A549 (cell line): ENCODE results near the gene CDK18. TPM values are rescaled to one million over a fixed set of nuclear protein-coding genes. Genes with fewer than 3 reads are reported as not detected.

Source experiments
- ATAC-seq, 2 experiments: fragments of 200-7000 bp in 1 of 2; fragments of >200 bp in 1 of 2; cut with Nextera tagmentation in 1 of 2; cut with Tn5 transposase in 1 of 2; 3 replicates each; pipeline versions ENCODE4 v1.8.0 to v1.9.1; 2018 to 2020; ENCODE audit warnings: mild to moderate bottlenecking in 1 of 2, moderate library complexity in 1 of 2
- CTCF ChIA-PET: fragments of 300-600 bp; sonication (Branson Sonifier 250); formaldehyde crosslinking; extraction: SDS; loops from one replicate; lab custom pipeline; 2021; ENCODE audit warnings: antibody characterized with exemption, inconsistent platforms; lab: Yijun Ruan, JAX
- POLR2A ChIA-PET: fragments of 350-600 bp; formaldehyde crosslinking; extraction: SDS; loops from one replicate; lab custom pipeline; 2021; ENCODE audit warnings: antibody characterized with exemption, inconsistent platforms; lab: Yijun Ruan, JAX
- DNase-seq, 2 experiments: peaks; one replicate each; pipeline versions ENCODE4 v3.0.0 to v3.0.0-alpha.2; 2011 to 2016; ENCODE audit warnings: low read depth in 1 of 2, low spot score in 1 of 2
- FAIRE-seq: peaks from 2 replicates; lab custom pipeline; 2011; peaks lifted over from hg19 to GRCh38; lab: Jason Lieb, UNC
- H3K27ac ChIP-seq, 2 experiments: fragments of >200 bp; sonication (Bioruptor Twin); formaldehyde crosslinking; 3 replicates each; pipeline ENCODE4 v1.5.1; 2016 to 2017
- H3K4me1 ChIP-seq: fragments of >200 bp; sonication (Bioruptor Twin); formaldehyde crosslinking; 3 replicates; pipeline ENCODE4 v1.6.1; 2016
- H3K4me2 ChIP-seq: fragments of >200 bp; sonication (Bioruptor Twin); formaldehyde crosslinking; 3 replicates; pipeline ENCODE4 v1.6.1; 2016
- H3K4me3 ChIP-seq: fragments of >200 bp; sonication (Bioruptor Twin); formaldehyde crosslinking; 3 replicates; pipeline ENCODE4 v1.5.1; 2016
- H3K9me3 ChIP-seq: fragments of >200 bp; sonication (Bioruptor Twin); formaldehyde crosslinking; 3 replicates; pipeline ENCODE4 v1.6.1; 2016
- CBX2 ChIP-seq: fragments of 200-600 bp; sonication (generic); IDR thresholded peaks from 2 replicates; pipeline ENCODE4 v1.6.1; 2016; ENCODE audit warnings: low read depth, mild to moderate bottlenecking, borderline replicate concordance
- CBX8 ChIP-seq: fragments of 200-600 bp; sonication (generic); IDR thresholded peaks from 2 replicates; pipeline ENCODE4 v1.6.1; 2016
- CEBPB ChIP-seq, 2 experiments: fragments of >200 bp in 1 of 2; sonication (Bioruptor Twin) in 1 of 2; formaldehyde crosslinking in 1 of 2; IDR thresholded peaks; 2 replicates each; pipeline ENCODE4 v1.6.1; 2012 to 2016
- EP300 ChIP-seq, 2 experiments: fragments of >200 bp; sonication (Bioruptor Twin); formaldehyde crosslinking; IDR thresholded peaks; 2 replicates in 1 of 2; 3 replicates in 1 of 2; pipeline ENCODE4 v1.6.1; 2016 to 2017
- FOSL2 ChIP-seq, 2 experiments: fragments of 450-650 bp in 1 of 2; fragments of >200 bp in 1 of 2; sonication (Bioruptor Twin) in 1 of 2; formaldehyde crosslinking; IDR thresholded peaks; 2 replicates each; pipeline versions ENCODE4 v1.5.0 to v1.6.1; 2016 to 2020; ENCODE audit warnings: mild to moderate bottlenecking in 1 of 2, moderate library complexity in 1 of 2
- GATA3 ChIP-seq: IDR thresholded peaks from 2 replicates; pipeline ENCODE4 v1.6.1; 2012; ENCODE audit warnings: borderline replicate concordance
- HES2 ChIP-seq: fragments of >200 bp; sonication (Bioruptor Twin); formaldehyde crosslinking; IDR thresholded peaks from 2 replicates; pipeline ENCODE4 v1.6.1; 2016
- HEYL ChIP-seq: fragments of 250-450 bp; sonication (Bioruptor Pico); IDR thresholded peaks from 2 replicates; pipeline ENCODE4 v1.8.0; 2021; ENCODE audit warnings: mild to moderate bottlenecking, moderate library complexity
- HOXA7 ChIP-seq: fragments of 250-450 bp; sonication (Bioruptor Pico); IDR thresholded peaks from 2 replicates; pipeline ENCODE4 v1.5.0; 2020; ENCODE audit warnings: mild to moderate bottlenecking, moderate library complexity
- HOXB13 ChIP-seq: fragments of 250-450 bp; sonication (Bioruptor Pico); IDR thresholded peaks from 2 replicates; pipeline ENCODE4 v1.5.0; 2020; ENCODE audit warnings: low read depth, mild to moderate bottlenecking, moderate library complexity
- JUN ChIP-seq, 2 experiments: fragments of >200 bp; sonication (Bioruptor Twin); formaldehyde crosslinking; IDR thresholded peaks; 2 replicates in 1 of 2; 3 replicates in 1 of 2; pipeline ENCODE4 v1.6.1; 2016 to 2017
- JUNB ChIP-seq: fragments of >200 bp; sonication (Bioruptor Twin); formaldehyde crosslinking; IDR thresholded peaks from 2 replicates; pipeline ENCODE4 v1.6.1; 2016
- KDM1A ChIP-seq: fragments of 200-600 bp; sonication (generic); IDR thresholded peaks from 2 replicates; pipeline ENCODE4 v1.6.1; 2016; ENCODE audit warnings: low read depth, mild to moderate bottlenecking
- MAFK ChIP-seq: fragments of 450-650 bp; IDR thresholded peaks from 2 replicates; pipeline ENCODE4 v1.6.1; 2014; ENCODE audit not compliant: partially characterized antibody
- NR3C1 ChIP-seq: fragments of >200 bp; sonication (Bioruptor Twin); formaldehyde crosslinking; IDR thresholded peaks from 3 replicates; pipeline ENCODE4 v1.6.1; 2017
- RNF2 ChIP-seq: fragments of 200-600 bp; sonication (generic); IDR thresholded peaks from 2 replicates; pipeline ENCODE4 v1.6.1; 2016; ENCODE audit warnings: low read depth, mild to moderate bottlenecking, antibody characterized with exemption, moderate library complexity, borderline replicate concordance
- TFCP2L1 ChIP-seq: fragments of 250-450 bp; sonication (Bioruptor Pico); IDR thresholded peaks from 2 replicates; pipeline ENCODE4 v1.5.0; 2021; ENCODE audit warnings: mild to moderate bottlenecking
- ZC3H11A ChIP-seq: fragments of 450-650 bp; IDR thresholded peaks from 2 replicates; pipeline ENCODE4 v1.6.1; 2014; ENCODE audit warnings: antibody characterized with exemption, mild to moderate bottlenecking
- ZFP36 ChIP-seq: fragments of 450-650 bp; IDR thresholded peaks from 2 replicates; pipeline ENCODE4 v1.6.1; 2014; ENCODE audit warnings: borderline replicate concordance; ENCODE audit not compliant: partially characterized antibody
- ZNF302 ChIP-seq: fragments of 250-450 bp; sonication (Bioruptor Pico); IDR thresholded peaks from 2 replicates; pipeline ENCODE4 v1.9.0; 2021; ENCODE audit warnings: inconsistent platforms, mild to moderate bottlenecking, moderate library complexity
- ZSCAN20 ChIP-seq: fragments of 250-450 bp; sonication (Bioruptor Pico); IDR thresholded peaks from 2 replicates; pipeline ENCODE4 v1.8.0; 2022; ENCODE audit warnings: mild to moderate bottlenecking, moderate library complexity
- WGBS: methylation state at CpG from one replicate; pipeline ENCODE4 v1.1.6; 2017; ENCODE audit errors: missing lambda C conversion rate; 5-methylcytosine and 5-hydroxymethylcytosine counted together
- polyA plus RNA-seq, 4 experiments: library from polyadenylated mRNA; depleted of rRNA in 3 of 4; stranded (reverse); fragments of >200 nt; fragmentation: RNase III in 1 of 4; extraction: RNeasy Plus Mini Kit Qiagen cat#74134 plus additional on column Dnase treatment in 1 of 4; gene quantifications; 2 replicates in 3 of 4; 3 replicates in 1 of 4; pipeline ENCODE4 v1.2.3, GENCODE V29; 2011 to 2017

CDK18 gene
- polyA plus RNA-seq, 2 of the 4 experiments (the other 2 are of a cell fraction), result 0.75 to 2.0 TPM

- CTCF ChIA-PET, result interaction anchor here (0.9 to 4.1 kb wide), 6 partner anchors 9 to 175 kb away, joined by 3 to 31 read pairs (median 8); no protein-coding TSS in a partner anchor
- POLR2A ChIA-PET, result no interaction called here
- no peak for DNase-seq
- H3K9me3 ChIP-seq, result no peaks in the 10 kb centered on the region
- FAIRE-seq, result no peak
- no peak overlapping the region for H3K4me2 ChIP-seq
- ATAC-seq, result no peak
- no peak overlapping the region for H3K4me3 ChIP-seq
- H3K27ac ChIP-seq, result no peak overlapping the region
- TF ChIP-seq CBX2 (no peak), CEBPB (IDR thresholded peaks at IDR 0.05) (no peak), MAFK (no peak), JUNB (no peak), HOXB13 (CRISPR knock-in tag) (no peak), HOXA7 (no peak), ZFP36 (no peak)
- TF ChIP-seq, all 56 proteins: peak for 0
- peaks cover 5% of the 10 kb centered on the region; the same call in 1 of the 3 replicates for H3K4me1 ChIP-seq
- 60% methylated on average over 1 of the region's 1 CpG for WGBS
Observed at GRCh38 chr1:205572421-205572820, 68.0 kb downstream of the CDK18 start.

GRCh38 chr1:205575294-205575885 lies 70.9 kb downstream of the CDK18 start:
- ChIA-PET POLR2A (no interaction called here), CTCF (interaction anchor here (1.0 to 3.0 kb wide), 7 partner anchors 13 to 179 kb away, joined by 3 to 14 read pairs (median 4); no protein-coding TSS in a partner anchor)
- ATAC-seq (no peak), DNase-seq (no peak), FAIRE-seq (no peak)
- Histone ChIP-seq H3K9me3 (no peaks in the 10 kb centered on the region), H3K4me3 (no peak overlapping the region), H3K4me2 (no peak overlapping the region)
- no peak for TF ChIP-seq FOSL2 (IDR thresholded peaks at IDR 0.05)
- TF ChIP-seq FOSL2 (CRISPR knock-in tag; IDR thresholded peaks at IDR 0.05), result no peak
- TF ChIP-seq TFCP2L1 (CRISPR knock-in tag), result no peak
- TF ChIP-seq JUN (IDR thresholded peaks at IDR 0.05), result no peak
- no peak for TF ChIP-seq NR3C1
- no peak for TF ChIP-seq CBX8
- TF ChIP-seq HEYL (CRISPR knock-in tag), result no peak
- TF ChIP-seq ZC3H11A, result no peak
- no peak for TF ChIP-seq RNF2
- TF ChIP-seq ZNF302 (CRISPR knock-in tag), result no peak
- TF ChIP-seq KDM1A, result no peak
- TF ChIP-seq, all 56 proteins: peak for 0
- H3K27ac ChIP-seq, result no peak overlapping the region
- 11% methylated on average over 1 of the region's 1 CpG for WGBS
- H3K4me1 ChIP-seq, result no peaks in the 10 kb centered on the region

- H3K4me3 ChIP-seq, result no peak overlapping the region
- H3K4me2 ChIP-seq, result no peak overlapping the region
- H3K27ac ChIP-seq, result no peak overlapping the region
- no peak for ATAC-seq
- ChIA-PET POLR2A (no interaction called here), CTCF (interaction anchor here (1.0 to 3.0 kb wide), 6 partner anchors 13 to 135 kb away, joined by 3 to 14 read pairs (median 4); no protein-coding TSS in a partner anchor)
- no peaks in the 10 kb centered on the region for H3K9me3 ChIP-seq
- TF ChIP-seq EP300 (IDR thresholded peaks at IDR 0.05) (no peak), GATA3 (no peak), ZSCAN20 (CRISPR knock-in tag) (no peak), RNF2 (no peak), HES2 (no peak)
- TF ChIP-seq, all 56 proteins: peak for 0
- no peak for DNase-seq
- H3K4me1 ChIP-seq, result no peaks in the 10 kb centered on the region
- FAIRE-seq, result no peak
- WGBS, result 43% methylated on average over 3 of the region's 3 CpGs
Observed at GRCh38 chr1:205576011-205576410, 71.5 kb downstream of the CDK18 start.
